Head of caudate nucleus (tissue), 42 donors: Measurements from ENCODE around the gene VIT.

Experiments
- DNase-seq, 42 donors: peaks; one replicate each; pipeline versions ENCODE4 v3.0.0 to v3.0.0-alpha.2; 2020 to 2021; ENCODE audit warnings: mixed read lengths in 7 of 42
- intact Hi-C: fragments of 100-400 bp; cut with DNase I; formaldehyde crosslinking; loops from one replicate; pipeline ENCODE4 v1.15.0; 2022

The VIT gene

GRCh38 chr2:36783246-36783645, 86.7 kb downstream of the VIT start:
- intact Hi-C loops: loop anchor here (5.0 to 10.0 kb wide), 2 partner anchors 134 to 428 kb away; partner anchors contain the start of gene CRIM1
- peak in 25 of 42 donors; percentile 26 to 85 (median 50) for DNase-seq

GRCh38 chr2:36785179-36785795, 88.8 kb downstream of the VIT start:
- DNase-seq: peak in 33 of 42 donors; percentile 16 to 78 (median 50)
- intact Hi-C loops: loop anchor here (10.0 kb wide), 1 partner anchor 430 kb away; the partner anchor contains the start of gene CRIM1

- peak in 3 of 42 donors; percentile 28 to 45 (median 30) for DNase-seq
- intact Hi-C loops: loop anchor here (10.0 kb wide), 1 partner anchor 434 kb away; the partner anchor contains the start of gene CRIM1
Measured at GRCh38 chr2:36789181-36789804, 92.8 kb downstream of the VIT start.

GRCh38 chr2:36792951-36793350, 96.4 kb downstream of the VIT start:
- intact Hi-C loops: no loop called here
- DNase-seq: peak in 3 of 42 donors; percentile 21 to 45 (median 30)

GRCh38 chr2:36797324-36798070, 101.0 kb downstream of the VIT start:
- DNase-seq: peak in 30 of 42 donors; percentile 13 to 83 (median 55)
- intact Hi-C loops: no loop called here

- DNase-seq: no peak
- intact Hi-C loops: no loop called here
Measured at GRCh38 chr2:36798724-36799123, 102.2 kb downstream of the VIT start.

GRCh38 chr2:36800381-36800780, 103.9 kb downstream of the VIT start:
- intact Hi-C loops: no loop called here

GRCh38 chr2:36801088-36801487, 104.6 kb downstream of the VIT start:
- intact Hi-C loops: no loop called here
- no peak for DNase-seq

More at GRCh38 chr2:36800381-36800780, 103.9 kb downstream of the VIT start:
- DNase-seq: peak; percentile 54 to 94 (median 84)

- no peak for DNase-seq
- intact Hi-C loops: no loop called here
Measured at GRCh38 chr2:36802952-36803351, 106.4 kb downstream of the VIT start.

- no peak for DNase-seq
- intact Hi-C loops: no loop called here
Measured at GRCh38 chr2:36805635-36806224, 109.2 kb downstream of the VIT start.

- no peak for DNase-seq
- intact Hi-C loops: no loop called here
Measured at GRCh38 chr2:36807223-36807886, 110.8 kb downstream of the VIT start.

GRCh38 chr2:36808386-36809068, 112.0 kb downstream of the VIT start:
- DNase-seq: no peak
- intact Hi-C loops: no loop called here

- intact Hi-C loops: no loop called here
- no peak for DNase-seq
Measured at GRCh38 chr2:36809069-36809445, 112.5 kb downstream of the VIT start.

- intact Hi-C loops: no loop called here
- DNase-seq: no peak
Measured at GRCh38 chr2:36811071-36811470, 114.6 kb downstream of the VIT start.

- no peak for DNase-seq
- intact Hi-C loops: no loop called here
Measured at GRCh38 chr2:36812196-36812595, 115.7 kb downstream of the VIT start.

GRCh38 chr2:36818542-36818941, 122.0 kb downstream of the VIT start:
- intact Hi-C loops: no loop called here
- DNase-seq: peak in 1 of 42 donors; percentile 3

- intact Hi-C loops: no loop called here
Measured at GRCh38 chr2:36819095-36819711, 122.7 kb downstream of the VIT start.

More at GRCh38 chr2:36819095-36819711, 122.7 kb downstream of the VIT start:
- DNase-seq: peak in 3 of 42 donors; percentile 1 to 19 (median 13)
